Measurements from ENCODE around the gene LRBA. TPM values are rescaled to one million over a fixed set of nuclear protein-coding genes. Genes with fewer than 3 reads are reported as not detected.

LRBA gene
- total RNA-seq, 1 donor from 2014 or later: 39.9 TPM

GRCh38 chr4:150725957-150726523 is 289.0 kb downstream of the LRBA start:
- no peak overlapping the region for H3K4me3 ChIP-seq
- TF ChIP-seq, protein P1, sequence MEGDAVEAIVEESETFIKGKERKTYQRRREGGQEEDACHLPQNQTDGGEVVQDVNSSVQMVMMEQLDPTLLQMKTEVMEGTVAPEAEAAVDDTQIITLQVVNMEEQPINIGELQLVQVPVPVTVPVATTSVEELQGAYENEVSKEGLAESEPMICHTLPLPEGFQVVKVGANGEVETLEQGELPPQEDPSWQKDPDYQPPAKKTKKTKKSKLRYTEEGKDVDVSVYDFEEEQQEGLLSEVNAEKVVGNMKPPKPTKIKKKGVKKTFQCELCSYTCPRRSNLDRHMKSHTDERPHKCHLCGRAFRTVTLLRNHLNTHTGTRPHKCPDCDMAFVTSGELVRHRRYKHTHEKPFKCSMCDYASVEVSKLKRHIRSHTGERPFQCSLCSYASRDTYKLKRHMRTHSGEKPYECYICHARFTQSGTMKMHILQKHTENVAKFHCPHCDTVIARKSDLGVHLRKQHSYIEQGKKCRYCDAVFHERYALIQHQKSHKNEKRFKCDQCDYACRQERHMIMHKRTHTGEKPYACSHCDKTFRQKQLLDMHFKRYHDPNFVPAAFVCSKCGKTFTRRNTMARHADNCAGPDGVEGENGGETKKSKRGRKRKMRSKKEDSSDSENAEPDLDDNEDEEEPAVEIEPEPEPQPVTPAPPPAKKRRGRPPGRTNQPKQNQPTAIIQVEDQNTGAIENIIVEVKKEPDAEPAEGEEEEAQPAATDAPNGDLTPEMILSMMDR (IDR thresholded peaks at IDR 0.05): no peak
- no peak overlapping the region for H3K27ac ChIP-seq
- intact Hi-C loops (cut with DNase I): no loop called here
- ATAC-seq: no peak
- DNase-seq: no peak
- peaks cover 9% of the 10 kb centered on the region for H3K4me1 ChIP-seq
- no peaks in the 10 kb centered on the region for H3K9me3 ChIP-seq
- H3K36me3 ChIP-seq: peaks cover 7% of the 10 kb centered on the region
- H3K27me3 ChIP-seq: no peaks in the 10 kb centered on the region

DNA sequence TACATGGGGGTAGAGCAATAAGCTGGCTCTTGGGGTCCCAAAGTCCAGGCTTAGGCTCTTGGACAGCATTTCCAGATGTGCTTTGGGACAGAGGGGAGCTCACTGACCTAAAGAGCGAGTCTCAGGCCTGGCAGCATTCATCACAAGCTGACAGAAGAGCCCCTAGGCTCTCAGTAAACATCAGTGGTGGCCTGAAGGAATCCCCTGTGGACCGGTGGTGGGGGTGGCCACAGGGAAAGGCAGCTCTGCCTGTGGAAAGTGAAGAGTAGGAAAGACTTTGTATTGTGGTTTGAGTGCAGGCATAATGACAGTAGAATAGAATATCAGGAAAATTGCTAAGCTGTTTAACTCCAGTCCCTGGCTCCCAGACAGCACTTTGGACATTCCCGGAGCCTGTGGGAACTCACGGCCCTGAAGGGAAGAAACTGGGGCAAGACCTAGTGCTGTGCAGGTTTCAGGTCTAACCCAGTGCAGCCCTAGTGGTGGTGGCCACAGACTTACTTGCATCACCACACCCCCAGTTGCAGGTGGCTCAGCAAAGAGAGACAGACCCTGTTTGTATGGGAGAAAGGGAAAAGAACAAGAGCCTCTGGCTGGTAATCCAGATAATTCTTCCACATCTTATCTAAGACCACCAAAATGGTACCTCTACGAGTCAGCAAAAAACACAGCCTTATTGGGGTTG is 291.2 kb downstream of the LRBA start:
- DNase-seq: no peak
- ATAC-seq: no peak
- Histone ChIP-seq H3K27ac (no peak overlapping the region), H3K36me3 (no peaks in the 10 kb centered on the region), H3K4me1 (peaks cover 9% of the 10 kb centered on the region), H3K9me3 (no peaks in the 10 kb centered on the region), H3K27me3 (no peaks in the 10 kb centered on the region), H3K4me3 (no peak overlapping the region)
- TF ChIP-seq, protein P1 (IDR thresholded peaks at IDR 0.05): no peak
- intact Hi-C loops (cut with DNase I): no loop called here

- Histone ChIP-seq H3K4me1 (peaks cover 9% of the 10 kb centered on the region), H3K27ac (no peak overlapping the region), H3K4me3 (no peak overlapping the region), H3K36me3 (no peaks in the 10 kb centered on the region), H3K27me3 (no peaks in the 10 kb centered on the region), H3K9me3 (no peaks in the 10 kb centered on the region)
- intact Hi-C loops (cut with DNase I): no loop called here
- DNase-seq: peak; percentile 86
- peak; percentile 99 for ATAC-seq
- TF ChIP-seq, protein P1 (IDR thresholded peaks at IDR 0.05): peak; percentile 35
Observed at GRCh38 chr4:150722908-150723362, 292.1 kb downstream of the LRBA start.

- H3K9me3 ChIP-seq: no peaks in the 10 kb centered on the region
- ATAC-seq: no peak
- H3K36me3 ChIP-seq: no peaks in the 10 kb centered on the region
- TF ChIP-seq, protein P1 (IDR thresholded peaks at IDR 0.05): no peak
- DNase-seq: no peak
- H3K4me3 ChIP-seq: no peak overlapping the region
- peaks cover 9% of the 10 kb centered on the region for H3K4me1 ChIP-seq
- no peak overlapping the region for H3K27ac ChIP-seq
- intact Hi-C loops (cut with DNase I): no loop called here
- no peaks in the 10 kb centered on the region for H3K27me3 ChIP-seq
Observed at GRCh38 chr4:150720973-150721518, 294.0 kb downstream of the LRBA start.

DNA sequence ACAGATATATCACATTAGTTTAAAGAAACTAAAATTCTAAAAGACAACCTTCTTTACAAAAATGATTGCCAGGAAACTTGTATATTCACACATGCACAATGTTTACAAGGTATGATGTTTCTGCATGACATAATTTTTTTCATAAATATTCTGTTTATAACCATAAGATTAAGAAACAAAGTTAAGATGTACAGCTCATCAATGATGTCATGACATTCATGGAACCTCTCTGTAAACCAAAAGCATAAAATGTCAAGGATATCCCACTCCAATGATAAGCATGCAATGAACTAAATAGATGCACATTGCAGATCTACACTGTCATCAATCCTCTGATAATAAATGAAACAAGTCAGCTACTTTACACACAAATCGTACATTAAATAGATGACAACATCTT is 297.1 kb downstream of the LRBA start:
- Histone ChIP-seq H3K27me3 (no peaks in the 10 kb centered on the region), H3K27ac (no peak overlapping the region), H3K9me3 (no peaks in the 10 kb centered on the region), H3K4me1 (peaks cover 4% of the 10 kb centered on the region), H3K4me3 (no peak overlapping the region), H3K36me3 (no peaks in the 10 kb centered on the region)
- ATAC-seq (no peak), DNase-seq (no peak)
- TF ChIP-seq, protein P1 (IDR thresholded peaks at IDR 0.05): no peak
- intact Hi-C loops (cut with DNase I): no loop called here
